GM23338 (cell line): ENCODE measurements around the gene TMED10.

Source experiments
- CREB1 ChIP-seq: fragments of 250-450 bp; sonication (Bioruptor Pico); IDR thresholded peaks from 2 replicates; pipeline ENCODE4 v1.5.0; 2020; ENCODE audit warnings: low read depth, mild to moderate bottlenecking, moderate library complexity
- CTCF ChIP-seq, 2 experiments: fragments of 200-600 bp in 1 of 2; sonication (generic) in 1 of 2; conservative IDR thresholded peaks; 2 replicates each; pipeline versions ENCODE4 v1.5.1 to v1.6.1; 2016 to 2017; ENCODE audit warnings: antibody characterized with exemption in 2 of 2, low read depth in 2 of 2, mild to moderate bottlenecking in 2 of 2, moderate library complexity in 1 of 2
- ETS1 ChIP-seq: IDR thresholded peaks from 2 replicates; pipeline ENCODE4 v1.6.1; 2016; ENCODE audit warnings: antibody characterized with exemption
- EZH2 ChIP-seq: fragments of 200-600 bp; sonication (generic); IDR thresholded peaks from one replicate; pipeline ENCODE4 v1.8.0; 2017; ENCODE audit warnings: antibody characterized with exemption, mild to moderate bottlenecking, low read depth; ENCODE audit not compliant: unreplicated experiment
- EZH2phosphoT487 ChIP-seq: fragments of 200-600 bp; sonication (generic); IDR thresholded peaks from one replicate; pipeline ENCODE4 v1.8.1; 2018; ENCODE audit warnings: antibody characterized with exemption; ENCODE audit not compliant: unreplicated experiment
- JUNB ChIP-seq: IDR thresholded peaks from one replicate; pipeline ENCODE4 v1.6.1; 2016; ENCODE audit warnings: antibody characterized with exemption; ENCODE audit not compliant: unreplicated experiment
- POLR2AphosphoS5 ChIP-seq: IDR thresholded peaks from 2 replicates; pipeline ENCODE4 v1.6.1; 2016; ENCODE audit warnings: antibody characterized with exemption, low read depth
- ZNF114 ChIP-seq: fragments of 250-450 bp; sonication (Bioruptor Pico); IDR thresholded peaks from 2 replicates; pipeline ENCODE4 v1.5.0; 2020; ENCODE audit warnings: mild to moderate bottlenecking, moderate library complexity

- TF ChIP-seq POLR2AphosphoS5 (no peak), CTCF (conservative IDR thresholded peaks at IDR 0.05; ENCODE audit: low read depth in 2 of 2) (no peak), EZH2 (no peak), ZNF114 (CRISPR knock-in tag) (no peak), CREB1 (CRISPR knock-in tag) (no peak), ETS1 (no peak), JUNB (no peak), EZH2phosphoT487 (no peak)
Measured at GRCh38 chr14:75083271-75083670, 93.1 kb downstream of the TMED10 start.
